ENCODE data around the gene EIF2AK3.

The EIF2AK3 gene

GRCh38 chr2:88585969-88586368, 41.3 kb downstream of the EIF2AK3 start:
- Mint-ChIP-seq H3K4me3 (no peak overlapping the region), H3K9me3 (no peaks in the 10 kb centered on the region)

GRCh38 chr2:88582030-88582429, 45.2 kb downstream of the EIF2AK3 start:
- no peaks in the 10 kb centered on the region for H3K27me3 Mint-ChIP-seq (ENCODE audit: low read depth, poor library complexity)
- H3K36me3 Mint-ChIP-seq (ENCODE audit: low read depth), result peaks cover 48% of the 10 kb centered on the region
- H3K4me3 Mint-ChIP-seq, result no peak overlapping the region
- H3K27ac Mint-ChIP-seq, result no peak overlapping the region
- no peak for DNase-seq
- TF ChIP-seq CTCF (IDR thresholded peaks at IDR 0.05), result no peak
- H3K4me1 Mint-ChIP-seq, result no peaks in the 10 kb centered on the region
- no peaks in the 10 kb centered on the region for H3K9me3 Mint-ChIP-seq

More at GRCh38 chr2:88585969-88586368, 41.3 kb downstream of the EIF2AK3 start:
- no peaks in the 10 kb centered on the region for H3K4me1 Mint-ChIP-seq
- peaks cover 42% of the 10 kb centered on the region for H3K36me3 Mint-ChIP-seq (ENCODE audit: low read depth)
- no peak overlapping the region for H3K27ac Mint-ChIP-seq
- H3K27me3 Mint-ChIP-seq (ENCODE audit: low read depth, poor library complexity), result no peaks in the 10 kb centered on the region
- no peak for TF ChIP-seq CTCF (IDR thresholded peaks at IDR 0.05)
- DNase-seq, result no peak

- no peak overlapping the region for H3K4me3 Mint-ChIP-seq
- peaks cover 48% of the 10 kb centered on the region for H3K36me3 Mint-ChIP-seq (ENCODE audit: low read depth)
- no peak for DNase-seq
- H3K4me1 Mint-ChIP-seq, result no peaks in the 10 kb centered on the region
- no peaks in the 10 kb centered on the region for H3K9me3 Mint-ChIP-seq
- H3K27ac Mint-ChIP-seq, result peak overlapping the region; percentile 41
- no peaks in the 10 kb centered on the region for H3K27me3 Mint-ChIP-seq (ENCODE audit: low read depth, poor library complexity)
- no peak for TF ChIP-seq CTCF (IDR thresholded peaks at IDR 0.05)
Observed at GRCh38 chr2:88580088-88580487, 47.2 kb downstream of the EIF2AK3 start.

GRCh38 chr2:88575630-88576029, 51.6 kb downstream of the EIF2AK3 start:
- no peak overlapping the region for H3K27ac Mint-ChIP-seq
- H3K9me3 Mint-ChIP-seq, result no peaks in the 10 kb centered on the region
- no peaks in the 10 kb centered on the region for H3K4me1 Mint-ChIP-seq
- no peak overlapping the region for H3K4me3 Mint-ChIP-seq
- H3K36me3 Mint-ChIP-seq (ENCODE audit: low read depth), result peaks cover 45% of the 10 kb centered on the region
- DNase-seq, result no peak
- H3K27me3 Mint-ChIP-seq (ENCODE audit: low read depth, poor library complexity), result no peaks in the 10 kb centered on the region
- TF ChIP-seq CTCF (IDR thresholded peaks at IDR 0.05), result no peak

GRCh38 chr2:88575051-88575450, 52.2 kb downstream of the EIF2AK3 start:
- Mint-ChIP-seq H3K9me3 (no peaks in the 10 kb centered on the region), H3K4me1 (no peaks in the 10 kb centered on the region), H3K27ac (no peak overlapping the region), H3K36me3 (ENCODE audit: low read depth) (peaks cover 47% of the 10 kb centered on the region), H3K4me3 (no peak overlapping the region), H3K27me3 (ENCODE audit: low read depth, poor library complexity) (no peaks in the 10 kb centered on the region)
- no peak for TF ChIP-seq CTCF (IDR thresholded peaks at IDR 0.05)
- no peak for DNase-seq

GRCh38 chr2:88574445-88574844, 52.8 kb downstream of the EIF2AK3 start:
- Mint-ChIP-seq H3K36me3 (ENCODE audit: low read depth) (peaks cover 46% of the 10 kb centered on the region), H3K27ac (no peak overlapping the region), H3K4me1 (no peaks in the 10 kb centered on the region), H3K4me3 (no peak overlapping the region), H3K27me3 (ENCODE audit: low read depth, poor library complexity) (no peaks in the 10 kb centered on the region), H3K9me3 (no peaks in the 10 kb centered on the region)
- no peak for DNase-seq
- no peak for TF ChIP-seq CTCF (IDR thresholded peaks at IDR 0.05)
